HG02763 (cell line): Measurements from ENCODE around the gene DNAJC6.
"Not testable (repeated sequence)": the region's sequence is repeated elsewhere in the genome, so short reads cannot be mapped to it uniquely, and the experiment has no call there.

ENCODE experiments used
- ATAC-seq: cut with Tn5 transposase; IDR thresholded peaks from one replicate; pipeline ENCODE4 v1.9.1; 2021; ENCODE audit warnings: mild to moderate bottlenecking, moderate library complexity; ENCODE audit not compliant: unreplicated experiment

DNAJC6 gene

DNA sequence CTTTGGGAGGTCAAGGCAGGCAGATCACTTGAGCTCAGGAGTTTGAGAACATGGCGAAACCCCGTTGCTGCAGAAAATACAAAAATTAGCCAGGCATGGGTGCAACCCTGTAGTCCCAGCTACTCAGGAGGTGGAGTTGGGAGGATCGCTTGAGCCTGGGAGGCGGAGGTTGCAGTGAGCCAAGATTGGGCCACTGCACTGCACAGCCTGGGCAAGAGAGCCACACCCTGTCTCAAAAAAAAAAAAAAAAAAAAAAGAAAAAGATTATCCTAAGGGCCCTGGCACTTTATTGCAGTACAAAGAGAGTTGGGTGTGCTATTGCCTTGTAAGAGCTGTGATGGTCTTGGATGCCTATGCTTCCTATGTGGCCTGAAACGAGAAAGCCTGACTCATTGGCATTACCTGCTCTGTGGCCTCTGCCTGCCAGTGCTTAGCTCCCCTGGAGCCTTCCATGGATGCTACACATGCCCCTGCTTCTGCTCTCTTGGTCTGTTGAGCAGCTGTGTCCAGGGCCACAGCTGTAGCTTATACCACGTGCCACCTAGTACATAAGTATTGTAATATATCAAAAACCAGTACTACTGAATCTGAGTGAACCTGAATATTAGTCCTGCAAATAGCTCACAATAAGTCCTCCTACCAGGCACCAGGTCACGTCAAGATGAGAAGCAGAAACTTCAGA lies 45.8 kb downstream of the DNAJC6 start:
- no peak for ATAC-seq

DNA sequence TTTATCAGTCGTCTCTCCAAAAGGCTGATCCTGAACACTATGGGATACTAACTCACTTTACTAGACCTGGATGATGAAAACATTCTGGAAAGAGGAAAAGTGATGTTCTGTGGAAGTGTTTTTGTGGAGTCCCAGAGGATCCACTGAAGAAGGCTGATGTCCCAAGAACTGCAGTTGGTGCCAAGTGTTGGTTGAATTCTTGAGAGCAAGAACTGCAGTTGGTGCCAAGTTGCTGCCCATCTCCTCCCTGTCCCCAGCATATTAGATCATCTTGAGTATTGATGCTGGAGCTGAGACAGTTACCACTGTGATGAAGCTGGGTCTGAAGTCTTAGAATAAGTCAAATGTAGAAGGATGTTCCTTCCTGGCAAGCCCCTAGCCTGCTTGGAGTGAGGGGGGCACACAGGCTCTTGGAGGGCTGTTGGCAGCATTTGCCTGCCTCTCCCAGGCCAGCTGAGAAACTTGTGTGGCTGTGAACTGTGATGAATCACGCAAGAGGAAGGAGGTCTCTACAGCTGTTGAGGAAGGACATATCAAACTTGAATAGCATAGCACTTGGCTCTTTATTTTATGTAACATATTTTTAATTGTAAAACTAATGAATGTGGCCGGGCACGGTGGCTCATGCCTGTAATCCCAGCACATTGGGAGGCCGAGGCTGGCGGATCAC lies 48.1 kb downstream of the DNAJC6 start:
- no peak for ATAC-seq

DNA sequence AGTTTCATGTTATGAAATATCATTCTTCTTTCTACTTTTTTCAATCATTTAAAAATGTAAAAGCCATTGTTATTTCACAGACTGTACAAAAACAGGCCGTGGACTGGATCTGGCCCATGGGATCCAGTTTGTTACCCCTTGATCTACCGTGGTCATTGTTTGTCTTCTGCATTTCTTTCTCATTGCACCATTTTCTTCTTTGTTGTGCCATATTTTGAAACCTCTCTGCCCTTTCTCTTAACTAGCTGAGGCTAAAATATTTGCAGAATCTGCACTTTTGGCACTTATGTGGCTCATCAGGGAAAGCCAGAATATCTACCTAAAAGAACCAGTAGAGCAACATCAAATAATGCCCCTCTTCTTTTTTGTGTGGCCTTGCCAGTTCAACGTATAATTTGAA lies 50.5 kb downstream of the DNAJC6 start:
- no peak for ATAC-seq

DNA sequence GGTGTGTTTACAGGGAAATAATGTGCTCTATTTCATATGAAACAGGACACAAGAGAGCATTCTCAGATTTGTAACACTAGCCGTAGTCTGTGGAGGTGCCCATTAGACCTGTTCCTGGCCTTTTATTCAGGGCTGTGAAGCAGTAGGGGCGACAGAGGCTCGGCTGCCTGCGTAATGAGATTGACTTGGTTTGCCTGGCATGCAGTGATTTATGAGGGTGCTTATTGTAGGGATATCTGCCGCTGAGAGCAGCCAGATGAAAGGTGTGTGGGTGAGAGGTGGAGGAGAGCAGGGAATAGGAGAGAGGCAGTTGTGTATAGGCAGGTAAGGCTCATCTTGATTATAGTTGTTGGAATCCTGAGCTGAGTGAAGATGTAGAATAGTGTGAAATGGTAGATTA lies 51.3 kb downstream of the DNAJC6 start:
- ATAC-seq: no peak

DNA sequence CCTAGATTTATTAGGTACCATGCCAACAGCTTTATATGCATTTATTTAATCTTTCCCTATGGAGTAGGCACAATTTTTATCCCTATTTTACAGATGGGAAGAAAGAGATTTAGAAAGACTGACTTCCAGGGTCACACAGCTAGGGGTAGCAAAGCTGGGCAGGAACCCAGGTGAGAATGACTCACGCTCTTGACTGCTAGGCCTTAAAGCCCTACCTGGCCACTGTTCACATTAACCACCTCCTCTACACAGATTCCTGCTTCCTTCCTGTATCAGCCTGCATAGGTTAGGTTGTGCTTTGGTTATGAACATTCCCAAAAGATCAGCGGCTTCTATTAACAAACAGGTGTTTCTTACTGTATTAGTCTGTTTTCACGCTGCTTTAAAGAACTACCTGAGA lies 53.2 kb downstream of the DNAJC6 start:
- ATAC-seq: no peak

DNA sequence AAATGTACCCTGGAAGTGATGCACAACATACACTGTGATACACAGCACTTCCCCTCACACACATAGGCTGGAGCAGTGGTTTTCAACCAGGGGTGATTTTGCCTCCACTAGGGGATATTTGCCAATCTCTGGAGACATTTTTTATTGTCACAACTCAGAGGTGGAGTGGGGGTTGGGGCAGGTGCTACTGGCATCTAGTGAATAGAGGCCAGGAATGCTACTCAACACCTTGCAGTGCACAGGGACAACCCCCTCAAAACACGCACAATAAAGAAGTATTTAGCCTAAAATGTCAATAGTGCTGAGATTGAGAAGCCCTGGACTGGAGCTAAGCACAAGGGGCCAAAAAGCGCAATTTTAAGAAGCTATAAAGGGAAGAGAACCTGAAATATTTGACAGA lies 54.1 kb downstream of the DNAJC6 start:
- no peak for ATAC-seq

DNA sequence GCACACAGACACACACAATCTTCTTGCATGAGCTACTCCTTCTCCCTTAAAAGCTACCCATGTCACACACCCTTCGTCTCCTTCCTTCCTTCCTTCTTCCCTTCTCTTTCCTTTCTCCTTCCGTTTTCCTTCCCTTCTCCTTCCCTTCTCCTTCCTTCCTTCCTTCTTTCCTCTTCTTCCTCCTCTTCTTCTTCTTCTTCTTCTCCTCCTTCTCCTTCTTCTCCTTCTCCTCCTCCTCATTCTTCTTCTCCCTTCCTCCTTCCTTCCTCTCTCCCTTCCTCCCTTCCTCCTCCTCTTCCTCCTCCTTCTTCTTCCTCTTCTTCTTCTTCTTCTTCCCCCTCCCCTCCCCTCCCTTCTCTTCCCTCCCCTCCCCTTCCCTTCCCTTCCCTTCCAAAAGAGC lies 59.1 kb downstream of the DNAJC6 start:
- no peak for ATAC-seq

DNA sequence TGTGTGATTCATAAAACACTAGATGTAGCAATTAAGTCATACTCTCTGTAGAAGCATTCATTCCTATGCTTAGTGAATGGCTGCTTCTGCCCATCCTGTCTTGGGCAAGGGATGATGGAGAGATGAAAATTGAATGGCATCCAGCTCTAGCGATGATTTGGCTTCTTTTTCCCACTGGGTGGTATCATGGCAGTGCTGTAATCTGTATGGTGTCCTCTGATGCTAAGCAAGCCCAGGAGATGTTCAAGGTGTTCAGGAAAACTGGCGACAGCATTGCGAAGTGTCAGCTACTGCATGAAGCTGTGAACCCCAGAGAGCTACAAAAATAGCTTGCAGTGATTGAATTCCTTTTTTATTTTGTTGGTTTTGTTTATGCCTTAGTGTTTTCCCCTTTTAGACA lies 62.2 kb downstream of the DNAJC6 start:
- ATAC-seq: no peak

DNA sequence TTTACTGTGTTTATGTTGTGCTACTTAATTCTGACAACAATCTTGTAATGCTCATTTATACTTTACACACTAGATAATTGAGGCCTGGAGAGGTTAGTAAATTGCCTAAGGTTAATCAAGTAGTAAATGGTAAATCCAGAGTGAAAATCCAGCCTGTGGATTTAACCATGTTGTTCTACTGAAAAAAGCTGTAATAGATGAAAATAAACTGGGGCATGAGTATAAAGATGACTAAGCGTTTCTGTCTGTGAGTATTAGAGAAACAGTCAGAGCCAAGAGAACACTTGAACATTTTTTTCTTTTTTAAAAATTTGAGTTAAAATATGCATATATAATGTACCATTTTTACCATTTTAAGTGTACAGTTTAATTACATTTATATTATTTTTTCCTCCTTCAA lies 63.2 kb downstream of the DNAJC6 start:
- ATAC-seq: no peak

DNA sequence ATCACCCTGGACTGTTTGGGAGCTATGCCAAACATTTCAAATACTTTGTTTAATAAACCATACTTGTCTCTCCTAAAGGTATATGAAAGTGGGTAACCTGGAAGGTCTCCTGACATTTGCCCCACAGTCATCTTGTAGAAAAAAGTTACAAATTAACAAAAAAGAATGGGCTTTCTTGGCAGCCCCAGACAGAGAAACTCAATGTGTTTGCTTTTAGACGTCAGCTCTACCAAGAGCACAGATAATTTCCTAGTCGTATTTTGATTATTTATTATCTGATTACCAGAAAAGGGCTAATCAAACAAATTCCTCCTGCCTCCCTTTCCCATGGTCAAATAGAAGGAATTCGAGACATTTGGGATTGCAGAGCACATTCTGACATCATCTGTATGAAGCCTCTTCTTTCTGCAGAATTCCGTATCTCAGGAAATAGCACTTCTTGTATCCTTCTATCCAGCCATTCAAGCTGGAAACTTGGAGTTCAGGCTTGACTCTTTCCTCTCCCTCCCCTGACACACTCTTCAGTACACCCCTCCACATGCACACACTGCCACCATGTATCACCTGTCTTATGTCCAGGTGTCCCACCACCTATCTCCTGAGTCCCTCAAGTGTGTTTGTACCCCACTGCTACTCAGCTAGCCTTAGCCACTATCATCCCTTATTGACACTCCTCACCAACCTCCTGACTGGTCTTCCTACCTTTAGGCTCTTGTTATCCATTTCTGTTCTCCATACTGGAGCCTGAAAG lies 68.3 kb downstream of the DNAJC6 start:
- no peak for ATAC-seq

DNA sequence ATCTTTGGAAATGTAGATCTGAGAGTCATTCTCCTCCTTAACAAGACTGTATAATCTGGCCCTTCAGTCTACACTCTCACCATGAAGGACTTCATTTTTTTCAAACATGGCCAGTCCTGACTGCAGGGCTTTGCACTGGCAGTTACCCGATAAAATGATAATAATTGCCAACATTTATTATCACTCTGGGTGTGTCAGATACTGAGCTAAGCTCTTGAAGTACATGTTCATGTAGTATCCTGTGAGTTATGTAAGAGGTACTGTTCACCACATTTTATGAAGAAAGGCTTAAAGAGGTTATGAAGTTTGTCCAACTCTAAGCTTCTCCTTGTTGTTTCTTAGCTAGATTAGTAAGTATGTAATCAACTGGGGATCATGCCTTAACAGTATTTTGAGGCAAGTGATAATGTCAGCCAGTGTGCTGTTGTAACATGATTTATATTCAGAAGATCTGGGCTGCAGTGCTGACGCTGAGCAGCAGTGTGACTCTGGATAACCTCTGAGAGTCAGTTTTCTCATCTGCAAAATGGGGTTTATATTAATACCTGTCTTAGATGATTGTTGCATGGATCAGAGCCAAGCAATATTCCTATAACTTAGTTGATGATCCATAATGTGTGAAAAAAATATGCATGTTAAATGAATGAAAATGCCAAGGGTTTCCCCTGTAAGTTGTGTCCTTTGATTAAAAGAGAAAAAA lies 69.1 kb downstream of the DNAJC6 start:
- no peak for ATAC-seq

DNA sequence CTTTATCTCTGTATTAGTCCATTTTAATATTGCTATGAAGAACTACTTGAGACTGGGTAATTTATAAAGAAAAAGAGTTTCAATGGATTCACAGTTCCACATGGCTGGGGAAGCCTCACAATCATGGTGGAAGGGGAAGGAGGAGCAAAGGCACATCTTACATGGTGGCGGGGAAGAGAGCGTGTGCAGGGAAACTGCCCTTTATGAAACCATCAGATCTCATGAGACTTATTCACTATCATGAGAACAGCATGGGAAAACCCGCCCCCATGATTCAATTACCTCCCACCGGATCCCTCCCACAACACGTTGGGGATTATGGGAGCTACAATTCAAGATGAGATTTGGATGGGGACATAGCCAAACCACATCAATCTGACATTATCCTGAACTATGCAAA lies 75.1 kb downstream of the DNAJC6 start:
- ATAC-seq: not testable (repeated sequence)

DNA sequence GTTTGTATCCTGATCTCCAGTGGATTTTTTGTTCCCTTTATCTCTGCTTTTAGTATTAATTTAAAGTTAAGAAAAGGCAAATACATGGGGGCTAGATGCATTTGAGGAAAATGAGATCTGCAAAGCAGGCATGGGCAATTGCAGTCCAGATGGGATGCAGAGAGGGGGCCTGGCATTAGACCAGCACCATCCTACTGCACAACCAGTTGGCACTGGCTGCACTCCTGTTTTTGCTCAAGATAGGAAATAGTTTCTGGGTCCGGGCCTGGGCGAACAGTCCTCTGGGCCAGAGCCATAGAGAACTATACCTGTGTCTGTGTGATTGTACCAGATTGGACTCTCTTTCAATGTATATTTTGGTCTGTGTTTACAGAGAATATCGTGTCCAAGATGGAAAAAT lies 77.1 kb downstream of the DNAJC6 start:
- no peak for ATAC-seq

DNA sequence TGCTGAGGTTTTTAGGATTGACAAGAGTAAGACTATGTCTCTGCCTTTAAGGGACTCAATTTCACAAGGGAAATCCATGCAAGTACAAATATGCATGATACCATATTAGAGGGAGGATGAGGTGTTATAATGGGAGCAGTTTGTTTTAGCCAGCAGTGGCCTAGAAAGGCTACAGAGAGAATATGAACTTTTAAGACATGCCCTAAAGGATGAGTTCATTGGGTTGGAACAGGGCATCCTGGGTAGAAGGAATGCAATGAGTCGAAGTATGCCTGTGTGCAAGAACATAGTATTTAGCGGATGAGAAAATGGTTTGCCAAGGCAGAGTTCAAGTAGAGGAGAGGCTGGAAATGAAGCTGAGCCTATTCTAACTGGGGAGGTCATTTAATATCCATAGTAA lies 78.5 kb downstream of the DNAJC6 start:
- no peak for ATAC-seq

DNA sequence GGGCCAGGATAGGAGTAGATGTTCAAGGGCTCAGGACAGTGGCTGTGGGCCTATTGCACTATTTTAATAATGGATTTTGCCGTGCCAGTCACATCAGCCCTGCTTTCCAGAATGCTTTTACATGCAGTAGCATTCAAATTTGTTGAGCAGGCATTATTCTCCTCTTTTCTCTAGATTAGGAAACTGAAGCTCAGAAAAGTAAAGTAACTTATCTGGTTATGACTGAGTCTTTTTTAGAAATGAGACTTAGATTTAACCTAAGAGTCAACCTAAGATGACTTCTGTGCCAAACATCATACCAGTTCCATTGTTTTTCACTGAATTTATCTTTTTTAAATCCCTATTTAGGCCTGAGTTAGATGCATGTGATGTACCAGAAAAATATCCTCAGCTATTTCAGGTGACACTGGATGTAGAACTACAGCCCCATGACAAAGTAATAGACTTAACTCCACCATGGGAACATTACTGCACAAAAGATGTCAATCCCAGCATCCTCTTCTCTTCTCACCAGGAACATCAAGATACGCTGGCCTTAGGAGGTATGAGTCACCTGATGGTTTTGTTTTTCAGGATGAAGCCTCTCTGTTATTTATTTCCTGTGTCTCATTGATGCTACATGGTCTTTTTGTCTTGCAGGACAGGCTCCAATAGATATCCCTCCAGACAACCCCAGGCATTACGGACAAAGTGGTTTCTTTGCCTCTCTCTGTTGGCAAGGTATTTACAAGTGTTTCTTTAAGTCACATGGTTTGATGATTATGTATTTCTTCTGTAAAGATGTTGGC lies 79.8 kb downstream of the DNAJC6 start:
- ATAC-seq: no peak

DNA sequence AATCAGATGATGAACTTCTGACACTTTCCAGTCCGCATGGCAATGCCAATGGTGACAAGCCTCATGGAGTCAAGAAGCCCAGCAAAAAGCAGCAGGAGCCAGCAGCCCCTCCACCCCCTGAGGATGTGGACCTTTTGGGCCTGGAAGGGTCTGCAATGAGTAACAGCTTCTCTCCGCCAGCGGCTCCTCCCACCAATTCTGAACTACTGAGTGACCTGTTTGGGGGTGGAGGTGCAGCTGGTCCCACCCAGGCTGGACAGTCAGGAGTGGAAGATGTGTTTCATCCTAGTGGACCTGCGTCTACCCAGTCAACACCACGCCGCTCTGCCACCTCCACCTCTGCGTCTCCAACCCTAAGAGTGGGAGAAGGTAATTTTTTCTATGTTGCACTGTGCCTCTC lies 83.2 kb downstream of the DNAJC6 start:
- ATAC-seq: no peak

DNA sequence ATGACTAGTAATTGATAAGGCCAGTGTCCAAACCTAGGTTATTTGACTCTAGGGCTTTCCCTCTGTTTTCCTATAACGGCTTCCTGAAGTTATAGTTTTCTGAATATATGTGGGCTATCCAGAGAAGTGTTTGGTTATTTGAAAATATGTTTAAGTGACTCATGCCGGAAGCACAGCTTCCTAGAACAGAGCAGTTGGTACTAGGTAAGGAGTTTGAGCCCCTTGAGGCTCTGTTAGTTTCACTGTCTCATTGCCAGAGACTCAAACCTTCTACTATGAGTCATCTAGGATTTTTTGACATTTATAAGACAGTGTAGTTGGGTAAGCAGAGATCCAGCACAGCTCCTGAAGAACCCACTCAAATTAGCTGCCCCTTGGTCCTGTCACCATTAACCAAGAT lies 84.0 kb downstream of the DNAJC6 start:
- peak; percentile 80 for ATAC-seq

DNA sequence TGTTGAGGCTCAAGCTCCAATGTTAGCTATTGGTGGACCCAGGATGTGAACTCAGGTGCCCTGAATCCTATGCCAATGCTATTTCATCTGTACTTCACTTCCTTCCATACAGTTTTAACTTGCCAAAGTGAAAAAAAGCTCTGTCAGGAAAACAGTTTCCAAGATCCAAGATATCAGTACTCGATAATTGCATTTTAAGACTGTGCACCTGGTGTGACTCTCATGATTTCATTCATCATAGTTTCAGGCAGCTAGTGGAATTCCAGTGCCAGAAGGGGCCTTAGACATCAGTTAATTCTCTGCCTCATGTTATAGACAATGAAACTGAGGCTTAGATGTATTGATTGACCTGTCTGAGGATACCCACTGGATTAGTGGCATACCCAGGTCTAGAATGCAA lies 84.6 kb downstream of the DNAJC6 start:
- no peak for ATAC-seq

DNA sequence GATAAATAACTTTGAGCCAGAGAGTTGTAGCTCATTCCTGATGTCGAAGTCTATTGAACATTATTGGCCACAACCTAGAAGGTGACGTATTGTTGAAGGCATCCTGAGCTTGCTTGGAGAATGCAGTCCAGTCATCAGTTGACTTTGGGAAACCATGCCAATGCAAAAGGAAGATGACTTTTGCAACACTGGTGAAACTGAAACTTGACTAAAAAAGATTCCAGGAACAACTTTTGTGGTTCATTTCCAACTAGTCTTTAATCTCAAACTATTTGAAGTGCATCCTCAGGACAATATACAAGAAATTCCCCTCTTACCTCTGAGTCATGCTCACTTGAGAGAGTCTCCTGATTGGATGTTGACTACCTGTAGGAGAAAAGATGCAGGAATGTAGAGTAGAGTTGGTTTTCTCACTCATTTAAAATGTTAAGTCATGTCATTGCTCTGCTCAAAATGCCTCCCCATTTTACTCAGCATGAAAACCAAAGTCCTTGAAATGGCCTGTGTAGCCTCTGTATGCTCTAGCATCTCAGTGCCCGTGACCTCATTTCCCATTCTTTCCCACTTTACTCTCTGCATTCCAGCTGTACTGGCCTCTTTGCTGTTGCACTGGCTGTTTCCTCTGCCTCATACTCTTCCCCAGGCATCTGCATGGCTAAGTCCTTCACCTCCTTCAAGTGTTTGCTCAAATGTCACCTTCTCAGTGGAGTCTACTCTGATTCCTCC lies 86.7 kb downstream of the DNAJC6 start:
- ATAC-seq: no peak

DNA sequence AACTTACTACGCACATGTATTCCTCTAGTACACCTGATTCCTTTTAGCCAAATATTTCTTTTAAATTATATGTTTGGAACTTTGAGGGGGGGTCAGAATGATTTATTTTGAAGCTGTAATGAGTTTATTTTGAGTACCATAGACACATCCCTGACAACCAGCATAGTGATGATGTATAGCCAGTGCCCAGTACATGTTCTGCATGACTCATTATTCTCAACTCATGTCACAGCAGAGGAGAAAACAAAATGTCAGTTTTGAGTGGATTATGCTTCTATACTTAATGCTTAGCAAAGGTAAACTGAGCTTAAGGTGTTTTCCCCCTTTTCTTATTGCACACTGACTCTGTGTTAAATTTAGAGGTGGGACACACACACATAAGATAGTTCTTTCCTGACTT lies 88.7 kb downstream of the DNAJC6 start:
- no peak for ATAC-seq
